Measurements from ENCODE around the gene AKT2.

The AKT2 gene

DNA sequence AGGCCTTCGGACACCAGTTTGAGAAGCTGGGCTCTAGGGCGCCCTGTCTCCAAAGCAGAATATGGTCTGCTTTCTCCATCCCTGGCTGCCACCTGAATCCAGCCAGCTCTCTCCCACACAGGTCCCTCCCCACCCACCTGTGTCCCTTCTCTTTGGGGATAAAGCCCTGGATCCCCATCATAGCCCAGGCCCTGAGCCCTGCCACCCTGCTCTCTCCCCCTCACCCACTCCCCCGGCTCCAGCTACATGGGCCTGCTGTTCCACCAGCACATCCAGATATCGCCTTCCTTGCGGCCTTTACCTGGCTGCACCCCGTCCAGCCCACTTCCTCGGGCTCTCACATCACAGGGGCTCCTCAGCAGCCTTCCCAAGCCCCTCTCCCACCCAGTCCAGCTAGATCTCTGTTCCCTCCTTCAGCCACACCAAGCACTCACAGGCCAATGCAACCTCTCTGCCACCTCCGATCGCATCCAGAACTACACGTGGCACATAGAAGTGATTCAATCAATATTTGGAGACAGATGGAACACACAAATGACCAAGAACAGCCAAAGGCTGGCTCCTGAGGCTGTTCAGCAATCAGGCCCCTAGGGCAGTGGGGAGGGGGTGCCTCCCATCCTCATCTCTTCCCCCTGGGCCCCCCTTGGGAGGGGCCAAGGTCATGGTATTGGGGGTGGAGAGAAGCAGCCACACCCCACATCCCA, 7.6 kb downstream of the AKT2 start:
- H3K27ac ChIP-seq, result no peak overlapping the region
- no peak overlapping the region for H3K4me3 ChIP-seq (ENCODE audit: low read depth in 1 of 2, low read length in 1 of 2)
- TF ChIP-seq, protein P1, sequence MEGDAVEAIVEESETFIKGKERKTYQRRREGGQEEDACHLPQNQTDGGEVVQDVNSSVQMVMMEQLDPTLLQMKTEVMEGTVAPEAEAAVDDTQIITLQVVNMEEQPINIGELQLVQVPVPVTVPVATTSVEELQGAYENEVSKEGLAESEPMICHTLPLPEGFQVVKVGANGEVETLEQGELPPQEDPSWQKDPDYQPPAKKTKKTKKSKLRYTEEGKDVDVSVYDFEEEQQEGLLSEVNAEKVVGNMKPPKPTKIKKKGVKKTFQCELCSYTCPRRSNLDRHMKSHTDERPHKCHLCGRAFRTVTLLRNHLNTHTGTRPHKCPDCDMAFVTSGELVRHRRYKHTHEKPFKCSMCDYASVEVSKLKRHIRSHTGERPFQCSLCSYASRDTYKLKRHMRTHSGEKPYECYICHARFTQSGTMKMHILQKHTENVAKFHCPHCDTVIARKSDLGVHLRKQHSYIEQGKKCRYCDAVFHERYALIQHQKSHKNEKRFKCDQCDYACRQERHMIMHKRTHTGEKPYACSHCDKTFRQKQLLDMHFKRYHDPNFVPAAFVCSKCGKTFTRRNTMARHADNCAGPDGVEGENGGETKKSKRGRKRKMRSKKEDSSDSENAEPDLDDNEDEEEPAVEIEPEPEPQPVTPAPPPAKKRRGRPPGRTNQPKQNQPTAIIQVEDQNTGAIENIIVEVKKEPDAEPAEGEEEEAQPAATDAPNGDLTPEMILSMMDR (IDR thresholded peaks at IDR 0.05), result no peak
- peaks cover 13% of the 10 kb centered on the region for H3K36me3 ChIP-seq
- no peaks in the 10 kb centered on the region for H3K27me3 ChIP-seq
- H3K9me3 ChIP-seq, result no peaks in the 10 kb centered on the region
- H3K4me1 ChIP-seq (ENCODE audit: control insufficient read depth in 1 of 2, insufficient read depth in 1 of 2, low read depth in 1 of 2, low read length in 1 of 2), result peaks cover 9 to 11% of the 10 kb centered on the region in 2 experiments

DNA sequence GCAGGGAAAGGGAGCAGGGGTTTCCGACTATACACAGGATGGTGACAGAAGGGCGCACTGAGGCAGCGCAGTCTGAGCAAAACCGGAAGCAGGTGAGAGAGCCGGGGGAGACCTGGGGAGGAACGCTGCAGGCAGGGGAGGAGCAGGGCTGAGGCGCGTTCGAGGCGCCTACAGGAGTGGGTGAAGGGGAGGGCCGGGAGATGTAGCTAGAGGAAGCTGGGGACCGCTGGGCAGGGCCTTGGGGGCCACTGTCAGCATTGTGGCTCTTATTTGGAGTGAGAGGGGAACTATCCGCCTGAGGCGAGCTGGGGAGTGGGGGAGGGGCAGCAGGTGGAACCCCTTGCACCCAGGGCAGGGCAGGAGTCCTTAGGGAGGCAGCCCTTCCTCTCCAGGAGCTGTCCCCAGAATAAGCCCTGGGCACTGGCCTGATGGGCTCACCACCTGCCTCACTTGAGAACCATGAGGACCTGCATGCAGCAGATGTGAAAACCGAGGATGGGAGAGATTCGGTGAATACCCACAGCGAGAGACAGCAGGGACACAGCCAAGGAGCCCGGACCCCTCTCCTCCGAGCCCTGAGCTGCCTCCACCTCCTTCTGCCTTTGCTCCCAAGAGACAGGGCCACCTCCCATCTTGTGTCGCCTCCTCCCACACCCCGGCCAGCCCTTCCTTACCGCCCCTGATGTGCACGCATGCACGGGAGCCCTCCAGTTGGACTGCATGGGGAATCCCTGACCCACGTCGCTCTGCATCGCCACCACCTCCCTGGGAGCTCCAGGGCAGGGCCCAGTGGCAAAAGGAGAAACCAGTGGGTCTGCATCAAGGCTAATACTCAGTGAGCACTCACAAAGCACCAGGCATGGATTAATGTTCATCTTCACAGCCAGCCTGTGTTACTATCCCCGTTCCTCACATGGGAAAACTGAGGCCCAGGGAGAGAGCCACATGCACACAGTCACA, 10.3 kb downstream of the AKT2 start:
- Histone ChIP-seq H3K4me1 (ENCODE audit: control insufficient read depth in 1 of 2, insufficient read depth in 1 of 2, low read depth in 1 of 2, low read length in 1 of 2) (peaks cover 9 to 11% of the 10 kb centered on the region in 2 experiments), H3K9me3 (no peaks in the 10 kb centered on the region), H3K4me3 (ENCODE audit: low read depth in 1 of 2, low read length in 1 of 2) (no peak overlapping the region), H3K27ac (peak overlapping the region; percentile 2), H3K27me3 (no peaks in the 10 kb centered on the region), H3K36me3 (peaks cover 17% of the 10 kb centered on the region)
- TF ChIP-seq, protein P1 (IDR thresholded peaks at IDR 0.05), result no peak

DNA sequence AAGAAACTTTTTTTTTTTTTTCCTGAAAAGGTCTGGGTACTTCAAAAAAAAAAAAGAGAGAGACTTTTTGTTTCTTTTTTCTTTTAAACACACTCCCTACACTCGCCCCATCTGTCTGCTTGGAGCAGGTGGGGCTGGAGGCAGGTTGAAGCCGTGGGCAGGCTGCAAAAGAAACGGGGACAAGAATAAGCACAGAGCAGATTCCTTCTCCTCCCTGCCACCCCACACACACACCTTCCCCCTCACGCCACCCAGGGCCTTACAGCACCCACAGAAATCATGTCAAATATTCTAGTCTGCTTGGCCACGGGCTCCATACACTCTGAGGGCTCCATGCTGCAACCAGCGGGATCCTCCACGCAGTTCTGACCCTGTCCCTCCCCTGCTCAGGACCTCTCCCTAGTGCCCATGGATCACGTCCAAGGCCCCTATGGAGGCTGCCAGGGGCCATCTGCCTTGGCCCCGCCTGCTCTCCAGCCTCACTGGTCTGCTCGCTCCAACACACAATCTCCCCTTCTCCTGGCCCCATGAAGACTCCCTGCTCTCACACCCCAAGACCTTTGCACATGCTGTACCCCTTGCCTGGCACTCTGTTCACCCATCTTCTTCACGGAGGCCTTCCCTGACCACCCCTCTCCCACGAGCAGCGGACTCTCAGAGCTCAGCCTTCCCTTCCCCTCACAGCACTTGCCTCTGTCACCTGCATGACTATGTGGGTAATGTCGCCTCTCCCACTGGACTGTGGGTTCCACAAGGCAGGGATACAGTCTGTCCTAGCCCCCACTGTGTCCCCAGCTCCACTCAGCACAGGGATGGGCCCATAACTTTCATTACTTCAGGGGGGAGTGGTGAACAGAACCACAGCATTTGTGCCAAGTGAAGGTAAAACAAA, 11.4 kb downstream of the AKT2 start:
- H3K4me3 ChIP-seq (ENCODE audit: low read depth in 1 of 2, low read length in 1 of 2), result no peak overlapping the region
- H3K36me3 ChIP-seq, result peaks cover 24% of the 10 kb centered on the region
- H3K27me3 ChIP-seq, result no peaks in the 10 kb centered on the region
- H3K4me1 ChIP-seq (ENCODE audit: control insufficient read depth in 1 of 2, insufficient read depth in 1 of 2, low read depth in 1 of 2, low read length in 1 of 2), result peaks cover 9 to 11% of the 10 kb centered on the region in 2 experiments
- H3K27ac ChIP-seq, result peak overlapping the region; percentile 2
- no peaks in the 10 kb centered on the region for H3K9me3 ChIP-seq
- TF ChIP-seq, protein P1 (IDR thresholded peaks at IDR 0.05), result no peak

DNA sequence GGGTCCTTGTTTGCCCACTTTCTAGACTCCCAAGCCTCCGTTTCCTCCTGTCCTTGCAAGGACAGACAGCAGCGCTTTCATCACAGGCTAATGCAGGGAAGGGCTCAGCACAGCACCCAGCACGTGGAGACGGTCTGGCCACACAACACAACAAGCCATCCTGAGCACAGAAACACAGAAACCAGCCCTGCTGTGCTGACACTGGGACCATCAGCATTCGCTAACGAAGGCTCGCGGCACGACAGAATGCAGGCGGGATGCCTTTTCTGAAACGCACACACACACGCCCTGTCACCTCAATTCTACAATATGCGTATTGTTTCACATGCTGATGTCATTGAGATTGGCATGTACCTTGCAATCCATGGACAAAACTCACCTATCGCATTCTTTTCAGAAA, 12.9 kb downstream of the AKT2 start:
- Histone ChIP-seq H3K27me3 (no peaks in the 10 kb centered on the region), H3K9me3 (no peaks in the 10 kb centered on the region), H3K4me3 (ENCODE audit: low read depth in 1 of 2, low read length in 1 of 2) (no peak overlapping the region), H3K4me1 (ENCODE audit: control insufficient read depth in 1 of 2, insufficient read depth in 1 of 2, low read depth in 1 of 2, low read length in 1 of 2) (peaks cover 9 to 11% of the 10 kb centered on the region in 2 experiments), H3K36me3 (peaks cover 30% of the 10 kb centered on the region), H3K27ac (no peak overlapping the region)
- TF ChIP-seq, protein P1 (IDR thresholded peaks at IDR 0.05), result no peak

DNA sequence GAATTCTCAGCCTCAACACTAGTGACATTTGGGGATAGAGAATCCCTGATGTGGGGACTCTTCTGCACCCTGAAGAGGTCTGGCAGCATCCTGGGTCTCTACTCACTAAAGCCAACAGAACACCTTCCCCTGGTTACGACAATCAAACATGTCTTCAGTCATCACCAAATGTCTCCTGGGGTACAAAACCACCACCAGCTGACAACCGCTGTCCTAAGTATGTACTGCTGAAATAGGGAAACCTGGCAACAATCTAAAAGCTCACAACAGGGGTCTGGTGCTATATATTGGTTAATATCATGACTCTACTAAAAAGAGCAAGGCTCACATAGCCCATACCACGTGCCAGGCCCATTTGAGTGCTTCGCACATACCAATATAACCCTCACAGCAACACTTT, 13.4 kb downstream of the AKT2 start:
- Histone ChIP-seq H3K9me3 (no peaks in the 10 kb centered on the region), H3K36me3 (peaks cover 30% of the 10 kb centered on the region), H3K27me3 (no peaks in the 10 kb centered on the region), H3K4me1 (ENCODE audit: control insufficient read depth in 1 of 2, insufficient read depth in 1 of 2, low read depth in 1 of 2, low read length in 1 of 2) (peaks cover 9 to 11% of the 10 kb centered on the region in 2 experiments), H3K27ac (no peak overlapping the region), H3K4me3 (ENCODE audit: low read depth in 1 of 2, low read length in 1 of 2) (no peak overlapping the region)
- TF ChIP-seq, protein P1 (IDR thresholded peaks at IDR 0.05), result no peak

Measured in neutrophil (primary cell).